Body of pancreas (tissue), 4 donors: ENCODE measurements around the gene ANKRD28.

Experiments used
- CTCF ChIP-seq, 7 experiments: fragments of 450-650 bp in 4 of 7; fragments of 200-600 bp in 3 of 7; sonication (generic) in 3 of 7; IDR thresholded peaks; one replicate each; pipeline ENCODE4 v1.5.1; 2016 to 2019; ENCODE audit warnings: antibody characterized with exemption in 7 of 7
- POLR2A ChIP-seq, 3 donors: fragments of 450-650 bp; IDR thresholded peaks; one replicate each; pipeline ENCODE4 v1.6.1; 2016; ENCODE audit warnings: antibody characterized with exemption in 3 of 3, mild to moderate bottlenecking in 2 of 3

- no peak for TF ChIP-seq CTCF (IDR thresholded peaks at IDR 0.05)
- TF ChIP-seq POLR2A (IDR thresholded peaks at IDR 0.05) = no peak
Measured at GRCh38 chr3:15708882-15709677, 88.7 kb downstream of the ANKRD28 start.
